Activated CD4-positive, alpha-beta T cell treated with anti-CD3 and anti-CD28 coated beads for 36 hours (primary cell): ENCODE results near the gene MYO7A. TPM values are rescaled to one million over a fixed set of nuclear protein-coding genes. Genes with fewer than 3 reads are reported as not detected.

Experiments
- ATAC-seq: fragments of 200-7000 bp; cut with Tn5 transposase; one replicate; pipeline ENCODE4 v1.10.0; 2021; ENCODE audit warnings: mild to moderate bottlenecking, moderate library complexity
- CTCF ChIA-PET: fragments of 350-600 bp; sonication (Branson Sonifier 250); formaldehyde crosslinking; loops from one replicate; lab custom pipeline; 2021; ENCODE audit warnings: antibody characterized with exemption; lab: Charles Lee
- POLR2A ChIA-PET: fragments of 350-600 bp; sonication (Branson Sonifier 250); formaldehyde crosslinking; loops from one replicate; lab custom pipeline; 2021; ENCODE audit warnings: antibody characterized with exemption, inconsistent platforms; lab: Charles Lee
- DNase-seq: peaks from one replicate; pipeline ENCODE4 v3.0.0-alpha.2; 2020
- H3K27ac Mint-ChIP-seq: one replicate; pipeline ENCODE4 v1.8.0; 2021; ENCODE audit warnings: mixed read lengths
- H3K27me3 Mint-ChIP-seq: one replicate; pipeline ENCODE4 v1.8.0; 2021; ENCODE audit warnings: mixed read lengths
- H3K36me3 Mint-ChIP-seq: one replicate; pipeline ENCODE4 v1.8.0; 2021; ENCODE audit warnings: low read depth, mixed read lengths
- H3K4me1 Mint-ChIP-seq: one replicate; pipeline ENCODE4 v1.8.0; 2021; ENCODE audit warnings: mixed read lengths
- H3K4me3 Mint-ChIP-seq: one replicate; pipeline ENCODE4 v1.8.0; 2021; ENCODE audit warnings: mild to moderate bottlenecking, moderate library complexity, mixed read lengths
- H3K9me3 Mint-ChIP-seq: one replicate; pipeline ENCODE4 v1.8.0; 2021; ENCODE audit warnings: low read depth, mixed read lengths
- intact Hi-C, 2 experiments: fragments of 100-400 bp; cut with DNase I in 1 of 2; cut with micrococcal nuclease in 1 of 2; formaldehyde crosslinking; loops; one replicate each; pipeline versions ENCODE4 v1.14.2 to v1.15.1; 2022 to 2024; cut with DNase I, micrococcal nuclease
- total RNA-seq, 2 experiments: library from RNA; stranded (reverse); gene quantifications; one replicate each; pipeline ENCODE4 v1.2.3, GENCODE V29; 2021

The MYO7A gene
- total RNA-seq, 2 experiments from 2014 or later: 0.23 to 0.48 TPM

GRCh38 chr11:77173494-77173893 is 45.4 kb downstream of the MYO7A start:
- no peak for ATAC-seq
- POLR2A ChIA-PET: no interaction called here
- intact Hi-C loops: no loop called here

GRCh38 chr11:77174559-77174958 is 46.5 kb downstream of the MYO7A start:
- CTCF ChIA-PET: interaction anchor here (0.6 to 4.0 kb wide), 4 partner anchors 12 to 384 kb away, joined by 3 to 16 read pairs (median 4); partner anchors contain the start of gene MYO7A
- H3K27ac Mint-ChIP-seq: no peak overlapping the region
- H3K9me3 Mint-ChIP-seq: peaks cover 2% of the 10 kb centered on the region
- H3K4me1 Mint-ChIP-seq: no peaks in the 10 kb centered on the region
- H3K36me3 Mint-ChIP-seq: no peaks in the 10 kb centered on the region
- no peaks in the 10 kb centered on the region for H3K27me3 Mint-ChIP-seq
- POLR2A ChIA-PET: no interaction called here
- DNase-seq (no peak), ATAC-seq (no peak)
- intact Hi-C loops: no loop called here
- no peak overlapping the region for H3K4me3 Mint-ChIP-seq

More at GRCh38 chr11:77173494-77173893, 45.4 kb downstream of the MYO7A start:
- Mint-ChIP-seq H3K4me3 (no peak overlapping the region), H3K36me3 (no peaks in the 10 kb centered on the region), H3K27ac (no peak overlapping the region), H3K4me1 (no peaks in the 10 kb centered on the region), H3K27me3 (no peaks in the 10 kb centered on the region), H3K9me3 (peaks cover 2% of the 10 kb centered on the region)
- DNase-seq: no peak
- CTCF ChIA-PET: interaction anchor here (0.6 to 4.0 kb wide), 2 partner anchors 46 to 1391 kb away, joined by 4 to 16 read pairs; partner anchors contain the start of gene MYO7A

GRCh38 chr11:77175021-77175842 is 47.2 kb downstream of the MYO7A start:
- Mint-ChIP-seq H3K36me3 (no peaks in the 10 kb centered on the region), H3K9me3 (peaks cover 2% of the 10 kb centered on the region), H3K27me3 (no peaks in the 10 kb centered on the region), H3K4me1 (no peaks in the 10 kb centered on the region), H3K27ac (no peak overlapping the region), H3K4me3 (no peak overlapping the region)
- ATAC-seq (no peak), DNase-seq (no peak)
- intact Hi-C loops: no loop called here
- CTCF ChIA-PET: interaction anchor here (0.8 to 4.0 kb wide), 2 partner anchors 48 to 147 kb away, joined by 3 to 16 read pairs; partner anchors contain the start of gene MYO7A
- POLR2A ChIA-PET: no interaction called here

- CTCF ChIA-PET: interaction anchor here (0.8 to 4.0 kb wide), 3 partner anchors 11 to 148 kb away, joined by 3 to 16 read pairs (median 4); partner anchors contain the start of gene MYO7A
- Mint-ChIP-seq H3K4me1 (no peaks in the 10 kb centered on the region), H3K27ac (no peak overlapping the region), H3K27me3 (no peaks in the 10 kb centered on the region), H3K9me3 (peaks cover 2% of the 10 kb centered on the region), H3K36me3 (no peaks in the 10 kb centered on the region), H3K4me3 (no peak overlapping the region)
- ATAC-seq: no peak
- intact Hi-C loops: no loop called here
- POLR2A ChIA-PET: no interaction called here
- no peak for DNase-seq
These were observed 48.0 kb downstream of the MYO7A start for GRCh38 chr11:77175869-77176539.

- Mint-ChIP-seq H3K27me3 (no peaks in the 10 kb centered on the region), H3K4me3 (no peak overlapping the region), H3K27ac (no peak overlapping the region), H3K9me3 (peaks cover 2% of the 10 kb centered on the region), H3K4me1 (no peaks in the 10 kb centered on the region), H3K36me3 (no peaks in the 10 kb centered on the region)
- ATAC-seq (no peak), DNase-seq (no peak)
- ChIA-PET CTCF (interaction anchor here (1.0 to 4.0 kb wide), 2 partner anchors 10 to 50 kb away, joined by 4 to 16 read pairs; partner anchors contain the start of gene MYO7A), POLR2A (no interaction called here)
- intact Hi-C loops: no loop called here
These were observed 49.0 kb downstream of the MYO7A start for GRCh38 chr11:77176996-77177395.

GRCh38 chr11:77178150-77178549 is 50.1 kb downstream of the MYO7A start:
- no peak overlapping the region for H3K27ac Mint-ChIP-seq
- H3K36me3 Mint-ChIP-seq: no peaks in the 10 kb centered on the region
- CTCF ChIA-PET: no interaction called here
- H3K9me3 Mint-ChIP-seq: peaks cover 2% of the 10 kb centered on the region
- DNase-seq (no peak), ATAC-seq (no peak)
- no peaks in the 10 kb centered on the region for H3K27me3 Mint-ChIP-seq
- no peak overlapping the region for H3K4me3 Mint-ChIP-seq
- intact Hi-C loops: no loop called here
- H3K4me1 Mint-ChIP-seq: no peaks in the 10 kb centered on the region
- POLR2A ChIA-PET: no interaction called here

GRCh38 chr11:77179048-77179447 is 51.0 kb downstream of the MYO7A start:
- CTCF ChIA-PET: no interaction called here
- H3K9me3 Mint-ChIP-seq: peaks cover 2% of the 10 kb centered on the region
- DNase-seq (no peak), ATAC-seq (no peak)
- H3K36me3 Mint-ChIP-seq: no peaks in the 10 kb centered on the region
- no peak overlapping the region for H3K27ac Mint-ChIP-seq
- no peak overlapping the region for H3K4me3 Mint-ChIP-seq
- H3K4me1 Mint-ChIP-seq: no peaks in the 10 kb centered on the region
- H3K27me3 Mint-ChIP-seq: no peaks in the 10 kb centered on the region
- POLR2A ChIA-PET: no interaction called here
- intact Hi-C loops: no loop called here

GRCh38 chr11:77179681-77180080 is 51.6 kb downstream of the MYO7A start:
- ChIA-PET CTCF (no interaction called here), POLR2A (no interaction called here)
- no peak for DNase-seq
- no peaks in the 10 kb centered on the region for H3K36me3 Mint-ChIP-seq
- H3K4me3 Mint-ChIP-seq: no peak overlapping the region
- no peaks in the 10 kb centered on the region for H3K27me3 Mint-ChIP-seq
- H3K27ac Mint-ChIP-seq: no peak overlapping the region
- no peaks in the 10 kb centered on the region for H3K4me1 Mint-ChIP-seq
- ATAC-seq: no peak
- intact Hi-C loops: no loop called here
- peaks cover 2% of the 10 kb centered on the region for H3K9me3 Mint-ChIP-seq

- intact Hi-C loops: no loop called here
- POLR2A ChIA-PET: no interaction called here
- Mint-ChIP-seq H3K4me3 (no peak overlapping the region), H3K27ac (no peak overlapping the region), H3K9me3 (peaks cover 2% of the 10 kb centered on the region), H3K27me3 (no peaks in the 10 kb centered on the region), H3K4me1 (no peaks in the 10 kb centered on the region), H3K36me3 (no peaks in the 10 kb centered on the region)
- DNase-seq (no peak), ATAC-seq (no peak)
- CTCF ChIA-PET: no interaction called here
These were observed 52.3 kb downstream of the MYO7A start for GRCh38 chr11:77180346-77180745.

- intact Hi-C loops: no loop called here
- Mint-ChIP-seq H3K27me3 (no peaks in the 10 kb centered on the region), H3K4me1 (no peaks in the 10 kb centered on the region), H3K9me3 (peaks cover 2% of the 10 kb centered on the region), H3K27ac (no peak overlapping the region), H3K4me3 (no peak overlapping the region), H3K36me3 (no peaks in the 10 kb centered on the region)
- DNase-seq: no peak
- CTCF ChIA-PET: no interaction called here
- no peak for ATAC-seq
- POLR2A ChIA-PET: no interaction called here
These were observed 53.2 kb downstream of the MYO7A start for GRCh38 chr11:77181226-77181625.

- peaks cover 2% of the 10 kb centered on the region for H3K9me3 Mint-ChIP-seq
- ATAC-seq: no peak
- no peaks in the 10 kb centered on the region for H3K36me3 Mint-ChIP-seq
- H3K27me3 Mint-ChIP-seq: no peaks in the 10 kb centered on the region
- CTCF ChIA-PET: no interaction called here
- H3K4me1 Mint-ChIP-seq: peaks cover 3% of the 10 kb centered on the region
- H3K4me3 Mint-ChIP-seq: no peak overlapping the region
- no peak for DNase-seq
- H3K27ac Mint-ChIP-seq: no peak overlapping the region
- POLR2A ChIA-PET: no interaction called here
- intact Hi-C loops: no loop called here
These were observed 53.9 kb downstream of the MYO7A start for GRCh38 chr11:77181799-77182541.
